Breast epithelium (tissue), 3 donors: ENCODE data around the gene PRKCE.

Experiments
- POLR2A ChIP-seq: fragments of 450-650 bp; IDR thresholded peaks from one replicate; pipeline ENCODE4 v1.6.1; 2016; ENCODE audit warnings: antibody characterized with exemption, mild to moderate bottlenecking, moderate library complexity
- TF ChIP-seq, protein P1 (sequence below), 3 donors: fragments of 450-650 bp; IDR thresholded peaks; one replicate each; pipeline ENCODE4 v1.5.1; 2016 to 2017; ENCODE audit warnings: antibody characterized with exemption in 3 of 3, mild to moderate bottlenecking in 3 of 3, moderate library complexity in 3 of 3

DNA sequence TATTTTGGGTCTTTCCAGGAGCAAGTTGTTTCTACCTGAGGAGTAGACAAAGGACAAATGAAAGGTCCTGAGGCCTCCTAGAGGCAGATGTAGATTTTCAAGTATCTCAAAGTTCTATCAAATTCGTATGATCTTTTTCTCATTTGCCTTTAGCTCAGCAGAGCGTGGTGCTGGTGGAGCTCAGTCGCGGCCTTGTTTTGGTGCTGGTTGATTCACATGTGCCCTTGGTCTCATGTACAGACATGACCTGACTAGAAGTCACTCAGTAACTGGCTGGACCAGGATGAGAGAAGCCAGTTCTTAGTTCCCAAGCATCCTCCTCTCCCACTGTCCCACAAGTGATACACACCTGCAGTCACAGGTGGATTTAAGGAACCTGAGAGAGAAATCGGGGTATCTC, 264.0 kb downstream of the PRKCE start:
- TF ChIP-seq, protein P1, sequence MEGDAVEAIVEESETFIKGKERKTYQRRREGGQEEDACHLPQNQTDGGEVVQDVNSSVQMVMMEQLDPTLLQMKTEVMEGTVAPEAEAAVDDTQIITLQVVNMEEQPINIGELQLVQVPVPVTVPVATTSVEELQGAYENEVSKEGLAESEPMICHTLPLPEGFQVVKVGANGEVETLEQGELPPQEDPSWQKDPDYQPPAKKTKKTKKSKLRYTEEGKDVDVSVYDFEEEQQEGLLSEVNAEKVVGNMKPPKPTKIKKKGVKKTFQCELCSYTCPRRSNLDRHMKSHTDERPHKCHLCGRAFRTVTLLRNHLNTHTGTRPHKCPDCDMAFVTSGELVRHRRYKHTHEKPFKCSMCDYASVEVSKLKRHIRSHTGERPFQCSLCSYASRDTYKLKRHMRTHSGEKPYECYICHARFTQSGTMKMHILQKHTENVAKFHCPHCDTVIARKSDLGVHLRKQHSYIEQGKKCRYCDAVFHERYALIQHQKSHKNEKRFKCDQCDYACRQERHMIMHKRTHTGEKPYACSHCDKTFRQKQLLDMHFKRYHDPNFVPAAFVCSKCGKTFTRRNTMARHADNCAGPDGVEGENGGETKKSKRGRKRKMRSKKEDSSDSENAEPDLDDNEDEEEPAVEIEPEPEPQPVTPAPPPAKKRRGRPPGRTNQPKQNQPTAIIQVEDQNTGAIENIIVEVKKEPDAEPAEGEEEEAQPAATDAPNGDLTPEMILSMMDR (IDR thresholded peaks at IDR 0.05): no peak
- no peak for TF ChIP-seq POLR2A
